ENCODE results near the gene SLC9B1.
A peak's percentile ranks its signal among the peaks of the same experiment; 100 is the strongest.

SLC9B1 gene, protein sequence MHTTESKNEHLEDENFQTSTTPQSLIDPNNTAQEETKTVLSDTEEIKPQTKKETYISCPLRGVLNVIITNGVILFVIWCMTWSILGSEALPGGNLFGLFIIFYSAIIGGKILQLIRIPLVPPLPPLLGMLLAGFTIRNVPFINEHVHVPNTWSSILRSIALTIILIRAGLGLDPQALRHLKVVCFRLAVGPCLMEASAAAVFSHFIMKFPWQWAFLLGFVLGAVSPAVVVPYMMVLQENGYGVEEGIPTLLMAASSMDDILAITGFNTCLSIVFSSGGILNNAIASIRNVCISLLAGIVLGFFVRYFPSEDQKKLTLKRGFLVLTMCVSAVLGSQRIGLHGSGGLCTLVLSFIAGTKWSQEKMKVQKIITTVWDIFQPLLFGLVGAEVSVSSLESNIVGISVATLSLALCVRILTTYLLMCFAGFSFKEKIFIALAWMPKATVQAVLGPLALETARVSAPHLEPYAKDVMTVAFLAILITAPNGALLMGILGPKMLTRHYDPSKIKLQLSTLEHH

DNA sequence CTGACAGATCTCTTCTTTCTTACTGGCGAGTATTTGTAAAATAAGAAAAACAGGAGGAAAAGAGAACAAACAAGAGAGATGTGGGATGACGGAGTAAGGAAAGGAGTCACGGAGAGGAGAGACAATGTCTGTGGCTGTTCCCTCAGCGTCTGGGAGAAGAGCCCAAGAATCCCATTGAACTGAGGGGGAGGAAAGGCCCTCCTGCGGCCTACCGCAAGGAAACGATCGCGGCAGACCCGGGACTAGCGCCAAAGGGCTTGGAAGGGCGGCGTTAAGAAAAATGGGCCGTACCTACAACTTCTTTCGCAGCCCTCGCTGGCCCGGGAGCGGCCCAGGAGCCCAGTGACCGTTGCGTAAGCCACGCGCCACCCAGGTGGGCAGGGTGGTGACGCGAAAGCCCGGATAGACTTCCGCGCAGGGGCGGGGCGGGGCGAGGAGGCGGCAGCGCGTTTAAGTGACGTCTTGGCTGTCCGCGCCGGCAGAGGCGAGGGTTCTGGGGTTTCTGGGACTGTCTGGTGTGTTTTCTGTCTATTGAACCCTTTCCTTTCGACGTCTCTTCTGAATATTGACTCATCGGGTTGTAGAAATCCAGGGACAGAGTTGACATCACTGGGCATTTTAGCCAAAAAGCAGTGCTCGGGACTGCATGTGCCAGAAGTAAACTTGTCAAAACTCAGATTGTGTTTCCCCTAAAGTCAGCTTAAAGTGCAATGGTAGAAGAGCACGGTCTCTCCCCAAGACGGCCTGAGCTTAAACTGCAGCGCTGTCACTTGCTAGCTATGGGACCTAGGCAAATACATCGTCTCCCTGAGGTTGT, at the start of gene SLC9B1:
TSS of gene SLC9B1 (minus strand) at position 398 of the 817 bp plus-strand sequence. CDS start 27,994 bp downstream, outside the sequence.
- DNase-seq (ENCODE audit: low read depth, low spot score), result peak; percentile 81
- no peaks in the 10 kb centered on the region for H3K9me3 ChIP-seq (ENCODE audit: insufficient read depth, low read length)
- peak within 1 kb of the TSS; percentile 88 for H3K9ac ChIP-seq (ENCODE audit: insufficient read length, low read depth)
- no peaks in the 10 kb centered on the region for H3K36me3 ChIP-seq (ENCODE audit: insufficient read depth, insufficient read length, low read length)
- no peak for TF ChIP-seq ZNF274 (IDR thresholded peaks at IDR 0.05; ENCODE audit: low read depth, low read length)
- TF ChIP-seq SUZ12 (IDR thresholded peaks at IDR 0.05; ENCODE audit: extremely low read depth, insufficient read depth, insufficient read length), result no peak
- no peak for TF ChIP-seq YY1 (IDR thresholded peaks at IDR 0.05; ENCODE audit: insufficient read depth, insufficient read length)
- H3K4me3 ChIP-seq (ENCODE audit: insufficient read length, low read depth), result peak within 1 kb of the TSS; percentile 76
- H3K27me3 ChIP-seq (ENCODE audit: insufficient read depth, insufficient read length), result no peaks in the 10 kb centered on the region
- H3K4me1 ChIP-seq (ENCODE audit: insufficient read depth, insufficient read length), result no peaks in the 10 kb centered on the region

DNA sequence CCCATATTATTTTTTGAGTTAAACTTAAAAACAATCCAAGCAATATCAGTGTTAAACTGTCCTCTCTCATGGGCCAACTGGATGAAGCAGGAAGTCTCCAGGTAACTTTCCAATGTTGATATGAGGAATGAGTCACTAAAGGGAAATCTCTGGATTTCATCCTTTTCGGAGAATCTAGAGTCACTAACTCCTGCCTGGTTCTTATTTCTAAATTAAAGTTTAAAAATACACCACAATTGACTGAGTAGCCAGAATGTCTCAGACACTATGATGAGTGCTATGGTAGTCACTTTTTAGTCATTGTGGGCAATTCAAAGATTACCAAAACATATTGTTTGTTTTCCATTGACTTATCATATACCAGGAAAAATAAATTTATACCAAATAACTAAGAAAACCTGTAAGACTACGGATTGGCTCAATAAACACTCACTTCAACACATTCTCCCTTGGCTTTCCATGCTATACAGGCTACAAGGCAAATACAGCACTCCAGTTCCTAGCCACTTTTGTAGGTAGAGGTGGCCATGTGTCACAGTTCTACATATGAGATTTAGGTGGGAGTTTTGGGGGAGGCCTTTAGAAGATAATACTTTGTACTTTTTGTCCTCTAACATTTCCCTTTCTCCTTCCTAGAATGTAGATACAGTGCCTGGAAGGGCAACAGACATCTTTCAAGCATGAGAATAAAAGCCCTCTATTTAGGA, 48.5 kb upstream of the SLC9B1 start:
- Histone ChIP-seq H3K9me3 (ENCODE audit: insufficient read depth, low read length) (no peaks in the 10 kb centered on the region), H3K4me1 (ENCODE audit: insufficient read depth, insufficient read length) (no peaks in the 10 kb centered on the region), H3K4me3 (ENCODE audit: insufficient read length, low read depth) (no peak overlapping the region), H3K36me3 (ENCODE audit: insufficient read depth, insufficient read length, low read length) (no peaks in the 10 kb centered on the region), H3K27me3 (ENCODE audit: insufficient read depth, insufficient read length) (no peaks in the 10 kb centered on the region), H3K9ac (ENCODE audit: insufficient read length, low read depth) (no peak overlapping the region)
- DNase-seq (ENCODE audit: low read depth, low spot score), result no peak
- TF ChIP-seq SUZ12 (IDR thresholded peaks at IDR 0.05; ENCODE audit: extremely low read depth, insufficient read depth, insufficient read length) (no peak), YY1 (IDR thresholded peaks at IDR 0.05; ENCODE audit: insufficient read depth, insufficient read length) (no peak), ZNF274 (IDR thresholded peaks at IDR 0.05; ENCODE audit: low read depth, low read length) (no peak)

DNA sequence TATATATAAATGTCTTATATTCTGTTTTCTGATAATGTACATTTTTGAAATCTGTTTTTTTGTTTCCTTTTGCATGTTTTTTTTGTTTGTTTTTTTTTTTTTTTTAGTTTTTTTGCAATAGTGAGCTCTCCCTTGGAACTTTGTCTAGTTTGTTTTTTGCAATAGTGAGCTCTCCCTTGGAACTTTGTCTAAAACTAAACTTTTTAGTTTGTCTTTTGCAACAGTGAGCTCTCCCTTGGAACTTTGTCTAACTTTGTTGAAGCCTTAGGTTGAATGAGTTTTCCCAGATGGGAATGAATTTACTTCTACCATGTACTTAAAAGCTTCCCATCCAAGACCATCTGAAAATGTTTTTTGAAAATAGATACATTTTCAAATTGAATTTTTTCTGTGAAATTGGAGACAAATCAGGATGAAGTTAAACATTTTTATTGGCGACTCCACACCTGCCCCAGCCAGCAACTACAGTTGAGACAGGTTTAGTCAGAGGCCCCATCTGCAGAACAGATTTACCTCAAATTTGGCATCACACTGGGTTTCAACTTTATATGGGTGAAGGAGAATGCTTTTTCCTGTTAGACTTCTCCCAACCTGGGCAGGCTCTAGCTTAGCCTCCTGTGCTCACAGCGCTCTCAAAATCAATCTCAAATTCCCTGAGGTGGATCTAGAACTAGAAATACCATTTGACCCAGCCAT, 41.1 kb upstream of the SLC9B1 start:
- no peaks in the 10 kb centered on the region for H3K4me1 ChIP-seq (ENCODE audit: insufficient read depth, insufficient read length)
- no peak for DNase-seq (ENCODE audit: low read depth, low spot score)
- no peaks in the 10 kb centered on the region for H3K27me3 ChIP-seq (ENCODE audit: insufficient read depth, insufficient read length)
- H3K9ac ChIP-seq (ENCODE audit: insufficient read length, low read depth), result no peak overlapping the region
- TF ChIP-seq ZNF274 (IDR thresholded peaks at IDR 0.05; ENCODE audit: low read depth, low read length), result no peak
- no peak for TF ChIP-seq YY1 (IDR thresholded peaks at IDR 0.05; ENCODE audit: insufficient read depth, insufficient read length)
- TF ChIP-seq SUZ12 (IDR thresholded peaks at IDR 0.05; ENCODE audit: extremely low read depth, insufficient read depth, insufficient read length), result no peak
- no peaks in the 10 kb centered on the region for H3K36me3 ChIP-seq (ENCODE audit: insufficient read depth, insufficient read length, low read length)
- no peaks in the 10 kb centered on the region for H3K9me3 ChIP-seq (ENCODE audit: insufficient read depth, low read length)
- H3K4me3 ChIP-seq (ENCODE audit: insufficient read length, low read depth), result no peak overlapping the region

DNA sequence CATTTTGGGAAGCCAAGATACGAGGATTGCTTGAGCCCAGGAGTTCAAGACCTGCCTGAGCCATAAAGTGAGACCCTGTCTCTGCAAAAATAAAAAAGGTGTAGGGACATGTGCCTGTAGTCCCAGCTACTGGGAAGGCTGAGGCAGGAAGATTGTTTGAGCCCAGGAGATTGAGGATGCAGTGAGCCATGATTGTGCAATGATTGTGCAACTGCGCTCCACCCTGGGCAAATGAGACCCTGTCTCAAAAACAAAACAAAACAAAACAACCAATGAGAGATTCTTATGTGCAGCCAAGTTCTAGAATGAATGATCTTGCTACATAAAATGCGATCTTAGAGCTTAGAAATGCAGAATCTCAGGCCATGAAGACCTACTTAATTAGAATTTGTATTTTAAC, 34.5 kb upstream of the SLC9B1 start:
- Histone ChIP-seq H3K27me3 (ENCODE audit: insufficient read depth, insufficient read length) (no peaks in the 10 kb centered on the region), H3K9ac (ENCODE audit: insufficient read length, low read depth) (no peak overlapping the region), H3K4me1 (ENCODE audit: insufficient read depth, insufficient read length) (no peaks in the 10 kb centered on the region), H3K36me3 (ENCODE audit: insufficient read depth, insufficient read length, low read length) (no peaks in the 10 kb centered on the region), H3K9me3 (ENCODE audit: insufficient read depth, low read length) (no peaks in the 10 kb centered on the region), H3K4me3 (ENCODE audit: insufficient read length, low read depth) (no peak overlapping the region)
- DNase-seq (ENCODE audit: low read depth, low spot score), result no peak
- TF ChIP-seq ZNF274 (IDR thresholded peaks at IDR 0.05; ENCODE audit: low read depth, low read length) (no peak), SUZ12 (IDR thresholded peaks at IDR 0.05; ENCODE audit: extremely low read depth, insufficient read depth, insufficient read length) (no peak), YY1 (IDR thresholded peaks at IDR 0.05; ENCODE audit: insufficient read depth, insufficient read length) (no peak)

DNA sequence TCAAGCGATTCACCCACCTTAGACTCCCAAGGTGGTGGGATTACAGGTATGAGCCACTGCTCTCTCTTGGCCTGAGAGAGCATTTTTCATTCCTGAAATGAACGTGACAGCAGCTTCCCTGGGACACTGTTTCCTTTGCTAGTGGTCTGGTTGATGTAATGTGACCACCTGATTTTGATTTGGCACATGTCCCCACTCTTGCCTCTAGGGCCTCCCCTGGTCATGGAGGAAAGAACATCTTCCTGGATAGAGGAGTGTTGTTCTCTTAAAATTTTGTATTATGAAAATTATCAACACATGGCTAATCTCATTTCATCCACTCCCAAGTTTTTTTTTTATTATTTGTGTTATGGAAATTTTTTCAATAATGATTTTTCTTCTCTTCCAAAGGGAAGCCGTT, 33.3 kb upstream of the SLC9B1 start:
- no peaks in the 10 kb centered on the region for H3K36me3 ChIP-seq (ENCODE audit: insufficient read depth, insufficient read length, low read length)

DNA sequence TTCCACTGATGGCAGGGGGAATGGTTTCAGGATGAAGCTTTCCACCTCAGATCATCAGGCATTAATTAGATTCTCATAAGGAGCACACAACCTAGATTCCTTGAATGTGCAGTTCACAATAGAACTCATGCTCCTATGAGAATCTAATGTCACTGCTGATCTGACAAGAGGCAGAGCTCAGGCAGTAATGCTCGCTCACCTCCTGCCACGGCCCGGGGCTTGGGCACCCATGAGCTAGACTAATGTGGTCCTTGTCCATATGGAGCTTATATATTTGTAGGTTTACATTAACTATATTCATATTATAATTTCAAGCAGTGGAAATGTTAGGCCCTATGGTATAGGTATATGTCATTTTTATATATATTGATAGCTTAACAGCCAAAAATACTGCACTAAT, 32.6 kb upstream of the SLC9B1 start:
- DNase-seq (ENCODE audit: low read depth, low spot score), result no peak
- no peak for TF ChIP-seq YY1 (IDR thresholded peaks at IDR 0.05; ENCODE audit: insufficient read depth, insufficient read length)
- no peak for TF ChIP-seq SUZ12 (IDR thresholded peaks at IDR 0.05; ENCODE audit: extremely low read depth, insufficient read depth, insufficient read length)
- TF ChIP-seq ZNF274 (IDR thresholded peaks at IDR 0.05; ENCODE audit: low read depth, low read length), result no peak
- Histone ChIP-seq H3K9ac (ENCODE audit: insufficient read length, low read depth) (no peak overlapping the region), H3K27me3 (ENCODE audit: insufficient read depth, insufficient read length) (no peaks in the 10 kb centered on the region), H3K4me3 (ENCODE audit: insufficient read length, low read depth) (no peak overlapping the region), H3K4me1 (ENCODE audit: insufficient read depth, insufficient read length) (no peaks in the 10 kb centered on the region), H3K36me3 (ENCODE audit: insufficient read depth, insufficient read length, low read length) (no peaks in the 10 kb centered on the region), H3K9me3 (ENCODE audit: insufficient read depth, low read length) (no peaks in the 10 kb centered on the region)

More for the DNA sequence above, 33.3 kb upstream of the SLC9B1 start:
- no peak for TF ChIP-seq YY1 (IDR thresholded peaks at IDR 0.05; ENCODE audit: insufficient read depth, insufficient read length)
- TF ChIP-seq SUZ12 (IDR thresholded peaks at IDR 0.05; ENCODE audit: extremely low read depth, insufficient read depth, insufficient read length), result no peak
- TF ChIP-seq ZNF274 (IDR thresholded peaks at IDR 0.05; ENCODE audit: low read depth, low read length), result no peak
- Histone ChIP-seq H3K27me3 (ENCODE audit: insufficient read depth, insufficient read length) (no peaks in the 10 kb centered on the region), H3K9me3 (ENCODE audit: insufficient read depth, low read length) (no peaks in the 10 kb centered on the region), H3K4me3 (ENCODE audit: insufficient read length, low read depth) (no peak overlapping the region), H3K4me1 (ENCODE audit: insufficient read depth, insufficient read length) (no peaks in the 10 kb centered on the region), H3K9ac (ENCODE audit: insufficient read length, low read depth) (no peak overlapping the region)
- no peak for DNase-seq (ENCODE audit: low read depth, low spot score)
